ENCODE measurements around the gene S100A7. TPM values are rescaled to one million over a fixed set of nuclear protein-coding genes. Genes with fewer than 3 reads are reported as not detected.

Gene S100A7
- total RNA-seq, 2 donors from 2014 or later: not detected

- no peaks in the 10 kb centered on the region for H3K36me3 ChIP-seq (ENCODE audit: control insufficient read depth, insufficient read depth, low read length)
- no peaks in the 10 kb centered on the region for H3K9me3 Mint-ChIP-seq
- peaks cover 13% of the 10 kb centered on the region for H3K4me1 Mint-ChIP-seq
- no peak overlapping the region for H3K4me3 ChIP-seq (ENCODE audit: low read length)
- H3K27ac Mint-ChIP-seq: no peak overlapping the region
- peak overlapping the region; percentile 61 for H3K27ac ChIP-seq (ENCODE audit: low read depth, low read length)
- no peaks in the 10 kb centered on the region for H3K4me1 ChIP-seq (ENCODE audit: control insufficient read depth, insufficient read depth, low read length)
- no peaks in the 10 kb centered on the region for H3K9me3 ChIP-seq (ENCODE audit: control insufficient read depth, low read length)
- no peak overlapping the region for H3K4me3 Mint-ChIP-seq
- H3K36me3 Mint-ChIP-seq (ENCODE audit: low read depth): no peaks in the 10 kb centered on the region
- no peak overlapping the region for H3K9ac ChIP-seq (ENCODE audit: extremely low read depth, low read length, poor library complexity, severe bottlenecking)
- WGBS, 2 experiments (ENCODE audit: insufficient coverage in 1 of 2, insufficient read length in 1 of 2): 80 to 86% methylated on average over 8 to 12 of the region's 12 CpGs
- no peaks in the 10 kb centered on the region for H3K27me3 ChIP-seq (ENCODE audit: control insufficient read depth, insufficient read depth, low read length, poor library complexity, severe bottlenecking)
- H3K27me3 Mint-ChIP-seq (ENCODE audit: insufficient read depth): no peaks in the 10 kb centered on the region
- no peak for TF ChIP-seq CTCF (conservative IDR thresholded peaks at IDR 0.05)
- no peak for DNase-seq
These were observed 30.0 kb upstream of the S100A7 start for GRCh38 chr1:153490272-153491051.

GRCh38 chr1:153488731-153489130 is 28.3 kb upstream of the S100A7 start:
- no peak overlapping the region for H3K27ac Mint-ChIP-seq
- no peak overlapping the region for H3K4me3 Mint-ChIP-seq
- WGBS, 2 experiments (ENCODE audit: insufficient coverage in 1 of 2, insufficient read length in 1 of 2): 68 to 100% methylated on average over 3 to 4 of the region's 4 CpGs
- DNase-seq: no peak
- H3K9me3 Mint-ChIP-seq: no peaks in the 10 kb centered on the region
- no peaks in the 10 kb centered on the region for H3K9me3 ChIP-seq (ENCODE audit: control insufficient read depth, low read length)
- no peaks in the 10 kb centered on the region for H3K4me1 ChIP-seq (ENCODE audit: control insufficient read depth, insufficient read depth, low read length)
- no peak for TF ChIP-seq CTCF (conservative IDR thresholded peaks at IDR 0.05)
- peaks cover 7% of the 10 kb centered on the region for H3K4me1 Mint-ChIP-seq
- H3K9ac ChIP-seq (ENCODE audit: extremely low read depth, low read length, poor library complexity, severe bottlenecking): no peak overlapping the region
- no peaks in the 10 kb centered on the region for H3K27me3 ChIP-seq (ENCODE audit: control insufficient read depth, insufficient read depth, low read length, poor library complexity, severe bottlenecking)
- no peaks in the 10 kb centered on the region for H3K36me3 ChIP-seq (ENCODE audit: control insufficient read depth, insufficient read depth, low read length)
- H3K4me3 ChIP-seq (ENCODE audit: low read length): no peak overlapping the region
- H3K27ac ChIP-seq (ENCODE audit: low read depth, low read length): no peak overlapping the region
- no peaks in the 10 kb centered on the region for H3K36me3 Mint-ChIP-seq (ENCODE audit: low read depth)
- H3K27me3 Mint-ChIP-seq (ENCODE audit: insufficient read depth): no peaks in the 10 kb centered on the region

GRCh38 chr1:153487707-153488106 is 27.3 kb upstream of the S100A7 start:
- WGBS, 2 experiments (ENCODE audit: insufficient coverage in 1 of 2, insufficient read length in 1 of 2): 95% methylated on average over 2 of the region's 2 CpGs; no CpG with 5 or more reads in 1 of the 2 experiments
- no peaks in the 10 kb centered on the region for H3K36me3 Mint-ChIP-seq (ENCODE audit: low read depth)

More at GRCh38 chr1:153487707-153488106, 27.3 kb upstream of the S100A7 start:
- Mint-ChIP-seq H3K4me1 (peaks cover 7% of the 10 kb centered on the region), H3K4me3 (no peak overlapping the region), H3K9me3 (no peaks in the 10 kb centered on the region), H3K27me3 (ENCODE audit: insufficient read depth) (no peaks in the 10 kb centered on the region), H3K27ac (no peak overlapping the region)
- Histone ChIP-seq H3K27me3 (ENCODE audit: control insufficient read depth, insufficient read depth, low read length, poor library complexity, severe bottlenecking) (no peaks in the 10 kb centered on the region), H3K9ac (ENCODE audit: extremely low read depth, low read length, poor library complexity, severe bottlenecking) (no peak overlapping the region), H3K36me3 (ENCODE audit: control insufficient read depth, insufficient read depth, low read length) (no peaks in the 10 kb centered on the region), H3K4me3 (ENCODE audit: low read length) (no peak overlapping the region), H3K27ac (ENCODE audit: low read depth, low read length) (no peak overlapping the region), H3K9me3 (ENCODE audit: control insufficient read depth, low read length) (no peaks in the 10 kb centered on the region), H3K4me1 (ENCODE audit: control insufficient read depth, insufficient read depth, low read length) (no peaks in the 10 kb centered on the region)
- DNase-seq: no peak
- TF ChIP-seq CTCF (conservative IDR thresholded peaks at IDR 0.05): no peak
